T-helper 1 cell treated with Interleukin-12 subunit alpha and Interleukin-12 subunit beta and Interleukin-4 antibody, amounts not matched to agents 30 μg/mL and 1 μg/mL, for 36 hours (primary cell): ENCODE data around the gene EFNA3.

Experiments
- H3K27ac Mint-ChIP-seq: one replicate; pipeline ENCODE4 v1.8.0; 2021; ENCODE audit warnings: mild to moderate bottlenecking, mixed read lengths
- H3K27me3 Mint-ChIP-seq: one replicate; pipeline ENCODE4 v1.8.0; 2021; ENCODE audit warnings: low read depth, mixed read lengths
- H3K36me3 Mint-ChIP-seq: one replicate; pipeline ENCODE4 v1.8.0; 2021; ENCODE audit warnings: low read depth, mixed read lengths
- H3K4me1 Mint-ChIP-seq: one replicate; pipeline ENCODE4 v1.8.0; 2021; ENCODE audit warnings: low read depth, mixed read lengths
- H3K4me3 Mint-ChIP-seq: one replicate; pipeline ENCODE4 v1.8.0; 2021; ENCODE audit warnings: mild to moderate bottlenecking, moderate library complexity, mixed read lengths
- H3K9me3 Mint-ChIP-seq: one replicate; pipeline ENCODE4 v1.8.0; 2021; ENCODE audit warnings: mixed read lengths

The EFNA3 gene

DNA sequence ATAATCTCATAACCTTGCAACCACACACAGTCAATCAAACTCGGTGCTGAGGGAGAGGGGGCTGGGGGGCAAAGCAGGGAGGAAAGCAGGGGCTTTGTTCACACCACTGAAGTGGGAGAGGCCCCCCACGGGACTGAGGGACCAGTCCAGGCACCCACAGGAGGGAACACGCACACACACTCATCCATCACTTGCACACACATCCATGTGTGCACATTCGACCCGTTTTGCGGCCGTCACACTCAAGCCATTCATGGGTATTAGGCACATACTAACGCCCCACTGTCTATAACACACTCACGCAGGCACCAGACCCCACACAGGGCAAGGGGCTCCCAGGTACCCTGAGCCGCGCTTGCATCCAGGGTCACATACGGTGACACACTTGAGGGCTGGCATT, 14.0 kb downstream of the EFNA3 start:
- Mint-ChIP-seq H3K4me3 (no peak overlapping the region), H3K4me1 (peaks cover 3% of the 10 kb centered on the region), H3K36me3 (no peaks in the 10 kb centered on the region), H3K9me3 (no peaks in the 10 kb centered on the region), H3K27ac (no peak overlapping the region), H3K27me3 (peaks cover 21% of the 10 kb centered on the region)

DNA sequence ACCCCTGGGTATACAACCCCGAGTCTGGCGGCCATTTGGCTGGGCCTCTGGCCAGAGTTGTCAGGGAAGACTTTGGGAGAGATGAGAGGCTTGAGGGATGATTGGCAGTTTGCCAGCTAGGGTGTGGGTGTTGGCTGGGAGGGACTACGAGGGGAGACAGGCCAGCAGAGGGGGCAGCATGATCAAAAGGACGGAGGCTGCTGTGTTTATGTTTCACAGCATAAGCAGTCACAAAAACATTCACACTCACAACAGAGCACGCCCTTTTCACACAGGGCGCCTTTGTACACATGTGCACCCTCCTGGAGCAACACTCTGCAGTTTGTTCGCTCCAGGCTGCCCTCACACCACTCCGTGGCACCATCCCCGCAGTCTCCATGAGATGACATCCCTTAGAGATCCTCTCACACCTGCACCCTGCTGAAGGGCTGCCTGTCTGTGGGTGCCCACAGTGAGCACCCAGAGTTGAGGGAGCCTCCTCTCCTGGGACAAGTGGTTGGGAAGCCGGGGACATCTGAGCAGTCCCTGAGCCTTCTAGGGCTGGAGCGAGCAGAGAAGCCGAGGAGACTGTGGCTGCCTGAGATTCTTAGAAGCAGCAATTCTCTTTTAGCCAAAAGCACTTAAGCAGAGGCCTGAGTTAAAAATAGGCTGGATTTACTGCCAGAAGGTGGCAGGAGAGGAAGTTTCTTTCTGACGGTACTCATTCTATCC, 15.4 kb downstream of the EFNA3 start:
- Mint-ChIP-seq H3K9me3 (no peaks in the 10 kb centered on the region), H3K4me3 (no peak overlapping the region), H3K27ac (no peak overlapping the region), H3K27me3 (peaks cover 21% of the 10 kb centered on the region), H3K4me1 (peaks cover 3% of the 10 kb centered on the region), H3K36me3 (no peaks in the 10 kb centered on the region)

GRCh38 chr1:155094622-155094948, 15.9 kb downstream of the EFNA3 start:
- Mint-ChIP-seq H3K27me3 (peaks cover 21% of the 10 kb centered on the region), H3K9me3 (no peaks in the 10 kb centered on the region), H3K4me1 (peaks cover 3% of the 10 kb centered on the region), H3K4me3 (no peak overlapping the region), H3K36me3 (no peaks in the 10 kb centered on the region), H3K27ac (no peak overlapping the region)

- Mint-ChIP-seq H3K4me3 (no peak overlapping the region), H3K9me3 (no peaks in the 10 kb centered on the region), H3K36me3 (no peaks in the 10 kb centered on the region), H3K27ac (no peak overlapping the region), H3K4me1 (no peaks in the 10 kb centered on the region), H3K27me3 (peaks cover 25% of the 10 kb centered on the region)
Observed at GRCh38 chr1:155099331-155099730, 20.7 kb downstream of the EFNA3 start.

GRCh38 chr1:155103325-155103724, 24.7 kb downstream of the EFNA3 start:
- Mint-ChIP-seq H3K27me3 (peaks cover 19% of the 10 kb centered on the region), H3K36me3 (no peaks in the 10 kb centered on the region), H3K27ac (no peak overlapping the region), H3K4me3 (no peak overlapping the region), H3K9me3 (no peaks in the 10 kb centered on the region), H3K4me1 (no peaks in the 10 kb centered on the region)

- H3K4me3 Mint-ChIP-seq = no peak overlapping the region
- no peaks in the 10 kb centered on the region for H3K36me3 Mint-ChIP-seq
- H3K27ac Mint-ChIP-seq = no peak overlapping the region
- no peaks in the 10 kb centered on the region for H3K9me3 Mint-ChIP-seq
- H3K27me3 Mint-ChIP-seq = peaks cover 26% of the 10 kb centered on the region
- H3K4me1 Mint-ChIP-seq = no peaks in the 10 kb centered on the region
Observed at GRCh38 chr1:155104605-155105534, 26.2 kb downstream of the EFNA3 start.

DNA sequence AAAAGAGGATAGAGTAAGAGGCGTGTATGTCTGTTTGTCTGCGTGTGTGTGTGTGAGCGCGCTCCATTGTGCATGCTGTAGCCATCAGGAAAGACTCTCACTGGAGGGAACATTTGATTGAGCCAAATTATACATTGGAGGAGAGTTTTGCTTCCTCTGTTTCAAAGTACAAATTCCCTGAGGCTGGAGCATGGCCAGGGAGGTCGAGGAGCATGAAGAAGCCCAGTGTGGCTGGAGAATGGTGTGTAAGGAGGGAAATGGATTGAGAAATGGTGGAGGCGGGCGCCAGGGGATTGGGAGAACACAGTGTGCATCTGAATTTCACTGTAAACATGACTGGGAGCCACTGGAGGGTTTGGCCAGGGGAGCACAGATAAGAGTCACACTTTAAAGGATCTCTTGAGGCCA, 27.0 kb downstream of the EFNA3 start:
- Mint-ChIP-seq H3K4me1 (no peaks in the 10 kb centered on the region), H3K36me3 (no peaks in the 10 kb centered on the region), H3K9me3 (no peaks in the 10 kb centered on the region), H3K27me3 (peaks cover 26% of the 10 kb centered on the region), H3K4me3 (no peak overlapping the region), H3K27ac (no peak overlapping the region)

DNA sequence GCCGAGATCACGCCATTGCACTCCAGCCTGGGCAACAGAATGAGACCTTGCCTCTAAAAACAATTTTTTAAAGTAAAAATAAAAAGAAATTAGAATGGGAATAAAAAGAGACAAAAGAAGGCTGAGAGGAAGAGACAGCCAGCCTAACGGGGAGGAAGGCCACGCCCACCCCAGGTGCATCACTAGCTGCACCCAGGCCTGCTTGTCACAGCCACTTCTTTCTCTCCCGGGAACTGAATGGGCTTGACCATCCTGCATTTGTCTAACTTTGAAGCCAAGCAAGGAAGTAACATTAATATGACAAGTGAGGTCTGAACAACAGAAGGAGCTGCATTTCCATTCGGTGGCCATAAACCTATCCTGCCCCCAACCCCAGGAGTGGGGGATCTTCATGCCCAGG, 28.2 kb downstream of the EFNA3 start:
- Mint-ChIP-seq H3K4me1 (no peaks in the 10 kb centered on the region), H3K9me3 (no peaks in the 10 kb centered on the region), H3K27me3 (peaks cover 26% of the 10 kb centered on the region), H3K36me3 (no peaks in the 10 kb centered on the region), H3K27ac (no peak overlapping the region), H3K4me3 (no peak overlapping the region)

DNA sequence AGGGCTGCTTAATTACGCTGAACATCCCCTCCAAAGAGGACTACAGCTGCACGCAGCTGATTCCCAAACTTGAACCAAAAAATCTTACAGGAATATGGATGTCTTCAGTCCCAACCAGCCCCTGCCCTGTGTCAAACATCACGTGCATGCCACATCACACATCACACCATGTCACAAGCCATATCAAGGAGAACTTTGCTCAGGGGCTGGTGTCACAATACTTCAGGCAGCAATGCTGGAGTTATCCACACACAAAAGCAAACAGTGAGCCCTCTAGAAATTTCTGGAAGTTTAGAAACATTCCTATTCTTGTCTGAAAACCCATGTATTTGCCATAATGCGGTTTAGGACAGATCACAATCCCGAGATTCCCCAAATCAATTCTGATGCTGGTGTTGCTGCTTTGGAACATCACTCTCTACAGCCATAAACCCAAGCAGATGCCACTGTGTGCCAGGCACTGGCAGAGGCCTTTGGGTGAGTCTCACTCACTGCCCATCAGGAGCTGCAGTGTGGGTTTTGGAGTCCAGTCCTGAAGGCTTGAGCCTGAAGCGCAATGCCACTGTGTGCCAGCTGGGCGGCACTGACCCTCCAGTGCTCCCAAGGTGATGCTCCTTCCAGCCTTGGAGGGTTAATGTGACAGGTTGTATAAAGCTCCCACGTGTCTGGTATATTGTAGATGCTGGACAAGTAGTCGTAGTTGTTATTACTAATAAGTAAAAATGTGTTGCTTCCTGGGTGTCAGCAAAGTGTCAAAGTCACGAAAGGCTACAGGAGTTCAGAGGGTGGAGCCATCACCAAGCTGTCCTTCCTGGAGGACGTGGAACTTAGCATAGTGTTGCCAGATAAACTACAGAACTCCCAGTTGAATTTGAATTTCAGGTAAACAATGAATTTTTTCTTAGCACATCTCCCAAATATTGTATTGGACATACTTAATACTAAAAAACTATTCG, 28.9 kb downstream of the EFNA3 start:
- Mint-ChIP-seq H3K36me3 (no peaks in the 10 kb centered on the region), H3K9me3 (no peaks in the 10 kb centered on the region), H3K4me3 (no peak overlapping the region), H3K4me1 (no peaks in the 10 kb centered on the region), H3K27me3 (peaks cover 26% of the 10 kb centered on the region), H3K27ac (no peak overlapping the region)

- Mint-ChIP-seq H3K27ac (no peak overlapping the region), H3K27me3 (peaks cover 27% of the 10 kb centered on the region), H3K9me3 (no peaks in the 10 kb centered on the region), H3K4me3 (no peak overlapping the region), H3K4me1 (no peaks in the 10 kb centered on the region), H3K36me3 (no peaks in the 10 kb centered on the region)
Observed at GRCh38 chr1:155108296-155108695, 29.7 kb downstream of the EFNA3 start.

- no peaks in the 10 kb centered on the region for H3K36me3 Mint-ChIP-seq
- no peaks in the 10 kb centered on the region for H3K9me3 Mint-ChIP-seq
- H3K4me1 Mint-ChIP-seq = no peaks in the 10 kb centered on the region
- peaks cover 25% of the 10 kb centered on the region for H3K27me3 Mint-ChIP-seq
- no peak overlapping the region for H3K27ac Mint-ChIP-seq
- H3K4me3 Mint-ChIP-seq = no peak overlapping the region
Observed at GRCh38 chr1:155110381-155110780, 31.7 kb downstream of the EFNA3 start.

DNA sequence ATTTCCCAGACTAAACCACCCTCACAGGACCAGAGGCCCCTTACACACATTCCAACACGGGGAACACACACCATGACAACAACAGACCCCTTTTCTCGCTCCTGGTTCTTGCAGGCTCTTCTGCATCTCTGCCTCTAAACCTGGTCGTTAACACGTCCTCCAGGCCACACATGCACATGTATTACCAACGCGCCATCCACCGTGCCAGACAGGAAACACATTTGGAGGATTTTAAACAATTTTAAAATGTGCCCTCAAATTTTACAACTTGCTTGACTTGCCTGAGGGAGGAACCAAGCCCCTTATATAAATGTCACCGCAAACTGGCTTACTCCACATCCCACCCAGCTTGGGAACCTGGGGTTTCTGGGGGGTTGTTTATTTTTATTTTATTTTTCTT, 32.2 kb downstream of the EFNA3 start:
- Mint-ChIP-seq H3K27me3 (peaks cover 21% of the 10 kb centered on the region), H3K4me1 (no peaks in the 10 kb centered on the region), H3K9me3 (no peaks in the 10 kb centered on the region), H3K36me3 (no peaks in the 10 kb centered on the region), H3K4me3 (no peak overlapping the region), H3K27ac (no peak overlapping the region)

DNA sequence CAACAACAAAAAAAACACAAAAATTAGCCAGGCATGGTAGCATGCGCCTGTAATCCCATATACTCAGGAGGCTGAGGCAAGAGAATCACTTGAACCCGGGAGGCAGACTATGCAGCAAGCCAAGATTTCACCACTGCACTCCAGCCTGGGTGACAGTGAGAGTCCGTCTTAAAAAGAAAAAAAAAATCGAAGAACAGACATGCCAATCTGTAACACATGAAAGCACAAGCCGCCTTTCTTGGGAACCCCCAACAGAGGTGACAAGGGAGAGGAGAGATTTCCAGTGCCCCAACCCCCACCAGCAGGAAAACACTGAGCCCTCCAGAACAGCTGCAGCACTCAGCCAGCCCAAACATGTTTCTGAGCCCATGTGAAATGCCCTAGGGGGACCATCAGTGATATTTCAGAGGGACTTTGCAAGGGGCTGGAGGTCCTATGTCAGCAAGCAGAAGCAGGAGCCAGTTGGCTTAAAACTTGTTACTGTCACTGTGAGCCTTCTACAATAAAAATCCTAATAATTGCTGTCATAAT, 34.9 kb downstream of the EFNA3 start:
- Mint-ChIP-seq H3K4me1 (no peaks in the 10 kb centered on the region), H3K27ac (no peak overlapping the region), H3K27me3 (peaks cover 27% of the 10 kb centered on the region), H3K4me3 (no peak overlapping the region), H3K36me3 (no peaks in the 10 kb centered on the region), H3K9me3 (no peaks in the 10 kb centered on the region)

GRCh38 chr1:155116113-155116764, 37.6 kb downstream of the EFNA3 start:
- no peaks in the 10 kb centered on the region for H3K4me1 Mint-ChIP-seq
- H3K9me3 Mint-ChIP-seq = no peaks in the 10 kb centered on the region
- no peak overlapping the region for H3K27ac Mint-ChIP-seq
- no peaks in the 10 kb centered on the region for H3K36me3 Mint-ChIP-seq
- no peak overlapping the region for H3K4me3 Mint-ChIP-seq
- peaks cover 24% of the 10 kb centered on the region for H3K27me3 Mint-ChIP-seq
